CD14-positive monocyte (primary cell): ENCODE measurements around the gene SLC25A21. TPM values are rescaled to one million over a fixed set of nuclear protein-coding genes. Genes with fewer than 3 reads are reported as not detected.

Experiments
- DNase-seq, 3 donors: peaks; one replicate each; pipeline ENCODE4 v3.0.0-alpha.2; 2011 to 2022
- H2AFZ ChIP-seq: 2 replicates; pipeline ENCODE4 v1.6.0; 2012; ENCODE audit warnings: mild to moderate bottlenecking, low read depth, low read length, inconsistent platforms; ENCODE audit not compliant: insufficient read depth, poor library complexity, severe bottlenecking
- H3K27ac ChIP-seq, 2 donors: 1 replicate in 1 of 2; 2 replicates in 1 of 2; pipeline ENCODE4 v1.5.1; 2012 to 2013; ENCODE audit warnings: low read length in 2 of 2, control low read depth in 1 of 2, inconsistent platforms in 1 of 2, low read depth in 1 of 2, mild to moderate bottlenecking in 1 of 2
- H3K27me3 ChIP-seq, 2 donors: one replicate each; pipeline versions ENCODE4 v1.6.0 to v1.6.1; 2011 to 2013; ENCODE audit warnings: low read length in 2 of 2; ENCODE audit not compliant: control insufficient read depth in 2 of 2, insufficient read depth in 2 of 2
- H3K36me3 ChIP-seq, 2 donors: replicated peaks in 1 of 2; 1 replicate in 1 of 2; 2 replicates in 1 of 2; pipeline versions ENCODE4 v1.5.1 to v1.6.1; 2012 to 2013; ENCODE audit warnings: low read length in 2 of 2, control low read depth in 1 of 2, inconsistent platforms in 1 of 2, mild to moderate bottlenecking in 1 of 2; ENCODE audit not compliant: insufficient read depth in 2 of 2, control insufficient read depth in 1 of 2
- H3K4me1 ChIP-seq, 2 donors: 1 replicate in 1 of 2; 2 replicates in 1 of 2; pipeline versions ENCODE4 v1.5.1 to v1.6.1; 2012 to 2013; ENCODE audit warnings: low read length in 2 of 2, control low read depth in 1 of 2, inconsistent platforms in 1 of 2, mild to moderate bottlenecking in 1 of 2, moderate library complexity in 1 of 2; ENCODE audit not compliant: insufficient read depth in 2 of 2, control insufficient read depth in 1 of 2
- H3K4me2 ChIP-seq: replicated peaks from 2 replicates; pipeline ENCODE3; 2012; ENCODE audit warnings: low read length, moderate library complexity, mild to moderate bottlenecking; ENCODE audit not compliant: poor library complexity, severe bottlenecking; ENCODE audit errors: extremely low read depth
- H3K4me3 ChIP-seq, 3 experiments: fragments of 200-600 bp in 1 of 3; sonication (generic) in 1 of 3; replicated peaks in 1 of 3; 1 replicate in 2 of 3; 2 replicates in 1 of 3; pipeline ENCODE4 v1.5.1; 2011 to 2013; ENCODE audit warnings: low read length in 3 of 3, mild to moderate bottlenecking in 3 of 3, control low read depth in 2 of 3, low read depth in 2 of 3, inconsistent platforms in 1 of 3, moderate library complexity in 1 of 3
- H3K79me2 ChIP-seq: 2 replicates; pipeline ENCODE4 v1.6.0; 2012; ENCODE audit warnings: mild to moderate bottlenecking, control low read depth, inconsistent platforms, low read length, moderate library complexity; ENCODE audit not compliant: insufficient read depth
- H3K9ac ChIP-seq: 2 replicates; pipeline ENCODE4 v1.6.0; 2017; ENCODE audit warnings: low read length, mild to moderate bottlenecking; ENCODE audit not compliant: insufficient read depth, poor library complexity, severe bottlenecking
- H3K9me3 ChIP-seq, 2 donors: replicated peaks in 1 of 2; 1 replicate in 1 of 2; 2 replicates in 1 of 2; pipeline versions ENCODE4 v1.5.1 to v1.6.1; 2012 to 2013; ENCODE audit warnings: low read length in 2 of 2, control low read depth in 1 of 2; ENCODE audit not compliant: control insufficient read depth in 1 of 2, insufficient read depth in 1 of 2
- H4K20me1 ChIP-seq: 2 replicates; pipeline ENCODE4 v1.6.0; 2012; ENCODE audit warnings: mild to moderate bottlenecking, low read length, control low read depth, moderate library complexity; ENCODE audit not compliant: insufficient read depth
- H3K27ac Mint-ChIP-seq, 7 donors: one replicate each; pipeline ENCODE4 v1.8.0; 2020; ENCODE audit warnings: mild to moderate bottlenecking in 7 of 7, mixed read lengths in 7 of 7, moderate library complexity in 6 of 7, inconsistent platforms in 2 of 7
- H3K27me3 Mint-ChIP-seq, 3 donors: one replicate each; pipeline ENCODE4 v1.8.0; 2021 to 2022; ENCODE audit warnings: low read depth in 3 of 3, mild to moderate bottlenecking in 3 of 3, mixed read lengths in 3 of 3, moderate library complexity in 3 of 3, inconsistent platforms in 1 of 3
- H3K36me3 Mint-ChIP-seq, 2 donors: one replicate each; pipeline ENCODE4 v1.8.0; 2020; ENCODE audit warnings: mixed read lengths in 2 of 2, inconsistent platforms in 1 of 2, mild to moderate bottlenecking in 1 of 2
- H3K4me1 Mint-ChIP-seq: one replicate; pipeline ENCODE4 v1.8.0; 2020; ENCODE audit warnings: mild to moderate bottlenecking, mixed read lengths
- H3K4me3 Mint-ChIP-seq, 2 donors: one replicate each; pipeline ENCODE4 v1.8.0; 2020; ENCODE audit warnings: mild to moderate bottlenecking in 2 of 2, mixed read lengths in 2 of 2, moderate library complexity in 1 of 2
- H3K9me3 Mint-ChIP-seq, 7 donors: one replicate each; pipeline ENCODE4 v1.8.0; 2020 to 2022; ENCODE audit warnings: mixed read lengths in 7 of 7, mild to moderate bottlenecking in 6 of 7, moderate library complexity in 6 of 7, inconsistent platforms in 2 of 7
- WGBS: methylation state at CpG from one replicate; pipeline ENCODE4 v1.1.5; 2013; ENCODE audit warnings: missing lambda C conversion rate; ENCODE audit not compliant: insufficient coverage; 5-methylcytosine and 5-hydroxymethylcytosine counted together
- intact Hi-C, 2 donors: fragments of 100-400 bp; cut with micrococcal nuclease; formaldehyde crosslinking; loops; one replicate each; pipeline versions ENCODE4 v1.15.0 to v1.15.1; 2023
- polyA plus RNA-seq, 3 donors: library from polyadenylated mRNA; depleted of rRNA in 1 of 3; unstranded in 2 of 3; stranded (reverse) in 1 of 3; fragments of 300-500 nt in 2 of 3; fragments of >200 nt in 1 of 3; fragmentation: Illumina TruSeq in 2 of 3; gene quantifications; 1 replicate in 2 of 3; 2 replicates in 1 of 3; pipeline ENCODE4 v1.2.3, GENCODE V29; 2012 to 2021
- TF ChIP-seq, protein P1 (sequence below): fragments of 200-600 bp; IDR thresholded peaks from one replicate; pipeline ENCODE4 v1.8.0; 2022; ENCODE audit warnings: antibody characterized with exemption, mild to moderate bottlenecking

Gene SLC25A21
- polyA plus RNA-seq, 3 donors, result not detected

DNA sequence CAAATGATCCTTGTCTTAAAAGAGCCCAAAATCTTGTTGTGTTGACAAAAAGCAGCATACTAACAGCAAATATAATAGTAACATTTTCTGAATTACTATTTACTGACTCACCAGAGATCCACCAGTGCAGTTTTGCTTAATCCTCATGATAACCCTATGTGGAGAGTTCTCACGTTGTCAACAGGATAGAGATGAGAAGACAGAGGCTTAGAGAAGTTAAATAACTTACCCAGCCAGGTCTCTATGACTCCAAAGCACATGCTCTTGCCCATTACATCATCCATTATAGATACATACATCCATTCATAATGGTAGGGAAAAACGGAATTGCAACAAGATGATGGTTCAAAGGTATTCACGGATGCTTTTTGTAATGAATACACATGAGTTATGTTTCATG, 398.8 kb downstream of the SLC25A21 start:
- Histone ChIP-seq H3K4me3 (no peak overlapping the region), H3K27ac (no peak overlapping the region), H2AFZ (no peak overlapping the region), H3K9me3 (no peaks in the 10 kb centered on the region), H3K27me3 (no peaks in the 10 kb centered on the region), H3K36me3 (no peaks in the 10 kb centered on the region), H3K4me1 (no peaks in the 10 kb centered on the region), H3K9ac (no peak overlapping the region), H3K4me2 (no peak overlapping the region), H4K20me1 (no peaks in the 10 kb centered on the region), H3K79me2 (no peaks in the 10 kb centered on the region)
- H3K4me1 Mint-ChIP-seq, result no peaks in the 10 kb centered on the region
- intact Hi-C loops, result no loop called here
- H3K36me3 Mint-ChIP-seq, result no peaks in the 10 kb centered on the region
- H3K27ac Mint-ChIP-seq, result no peak overlapping the region
- no peak for DNase-seq
- TF ChIP-seq, protein P1, sequence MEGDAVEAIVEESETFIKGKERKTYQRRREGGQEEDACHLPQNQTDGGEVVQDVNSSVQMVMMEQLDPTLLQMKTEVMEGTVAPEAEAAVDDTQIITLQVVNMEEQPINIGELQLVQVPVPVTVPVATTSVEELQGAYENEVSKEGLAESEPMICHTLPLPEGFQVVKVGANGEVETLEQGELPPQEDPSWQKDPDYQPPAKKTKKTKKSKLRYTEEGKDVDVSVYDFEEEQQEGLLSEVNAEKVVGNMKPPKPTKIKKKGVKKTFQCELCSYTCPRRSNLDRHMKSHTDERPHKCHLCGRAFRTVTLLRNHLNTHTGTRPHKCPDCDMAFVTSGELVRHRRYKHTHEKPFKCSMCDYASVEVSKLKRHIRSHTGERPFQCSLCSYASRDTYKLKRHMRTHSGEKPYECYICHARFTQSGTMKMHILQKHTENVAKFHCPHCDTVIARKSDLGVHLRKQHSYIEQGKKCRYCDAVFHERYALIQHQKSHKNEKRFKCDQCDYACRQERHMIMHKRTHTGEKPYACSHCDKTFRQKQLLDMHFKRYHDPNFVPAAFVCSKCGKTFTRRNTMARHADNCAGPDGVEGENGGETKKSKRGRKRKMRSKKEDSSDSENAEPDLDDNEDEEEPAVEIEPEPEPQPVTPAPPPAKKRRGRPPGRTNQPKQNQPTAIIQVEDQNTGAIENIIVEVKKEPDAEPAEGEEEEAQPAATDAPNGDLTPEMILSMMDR, result no peak
- whole genome bisulfite sequencing, result no CpG with 5 or more reads among the region's 3 CpGs
- no peak overlapping the region for H3K4me3 Mint-ChIP-seq
- H3K27me3 Mint-ChIP-seq, result peaks cover 0 to 2% (median 0%) of the 10 kb centered on the region in 3 donors
- peaks cover 0 to 8% (median 3%) of the 10 kb centered on the region in 7 donors for H3K9me3 Mint-ChIP-seq

DNA sequence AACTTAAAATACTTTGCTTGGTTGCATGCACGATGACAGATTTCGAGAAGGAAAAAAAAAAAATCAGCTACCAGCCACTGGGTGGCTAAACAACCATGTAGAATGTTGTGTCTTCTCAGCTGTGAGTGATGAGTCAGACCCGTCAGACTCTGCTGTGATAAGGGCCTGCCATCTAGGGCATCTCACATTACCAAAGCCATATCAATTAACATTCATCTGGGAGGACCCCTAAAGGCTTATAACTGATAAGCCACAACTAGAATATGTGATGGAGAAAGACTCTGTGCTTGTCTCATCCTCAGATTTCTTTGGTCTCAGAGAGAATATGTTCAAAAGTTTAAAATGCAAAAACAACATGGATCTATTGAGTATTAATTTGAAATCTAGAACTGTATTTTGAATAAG, 399.3 kb downstream of the SLC25A21 start:
- Mint-ChIP-seq H3K27me3 (peaks cover 0 to 2% (median 0%) of the 10 kb centered on the region in 3 donors), H3K36me3 (no peaks in the 10 kb centered on the region), H3K4me1 (no peaks in the 10 kb centered on the region), H3K4me3 (no peak overlapping the region), H3K9me3 (peaks cover 0 to 8% (median 3%) of the 10 kb centered on the region in 7 donors), H3K27ac (no peak overlapping the region)
- Histone ChIP-seq H3K4me3 (no peak overlapping the region), H3K9ac (no peak overlapping the region), H3K27me3 (no peaks in the 10 kb centered on the region), H3K4me1 (no peaks in the 10 kb centered on the region), H3K79me2 (no peaks in the 10 kb centered on the region), H3K36me3 (no peaks in the 10 kb centered on the region), H3K27ac (no peak overlapping the region), H3K9me3 (no peaks in the 10 kb centered on the region), H2AFZ (no peak overlapping the region), H3K4me2 (no peak overlapping the region), H4K20me1 (no peaks in the 10 kb centered on the region)
- WGBS, result no CpG with 5 or more reads among the region's 3 CpGs
- intact Hi-C loops, result no loop called here
- DNase-seq, result no peak
- TF ChIP-seq, protein P1, result no peak
